Upper lobe of left lung (tissue), 4 donors: Measurements from ENCODE around the gene MITF.
"Not testable (repeated sequence)": the region's sequence is repeated elsewhere in the genome, so short reads cannot be mapped to it uniquely, and the experiment has no call there.

Experiments
- POLR2A ChIP-seq, 4 donors: fragments of 450-650 bp; IDR thresholded peaks; one replicate each; pipeline ENCODE4 v1.5.1; 2016 to 2017; ENCODE audit warnings: antibody characterized with exemption in 4 of 4, mild to moderate bottlenecking in 2 of 4
- TF ChIP-seq, protein P1 (sequence below), 6 experiments: fragments of 450-650 bp in 4 of 6; fragments of 200-600 bp in 2 of 6; sonication (generic) in 2 of 6; IDR thresholded peaks; one replicate each; pipeline ENCODE4 v1.5.1; 2016 to 2019; ENCODE audit warnings: antibody characterized with exemption in 6 of 6

DNA sequence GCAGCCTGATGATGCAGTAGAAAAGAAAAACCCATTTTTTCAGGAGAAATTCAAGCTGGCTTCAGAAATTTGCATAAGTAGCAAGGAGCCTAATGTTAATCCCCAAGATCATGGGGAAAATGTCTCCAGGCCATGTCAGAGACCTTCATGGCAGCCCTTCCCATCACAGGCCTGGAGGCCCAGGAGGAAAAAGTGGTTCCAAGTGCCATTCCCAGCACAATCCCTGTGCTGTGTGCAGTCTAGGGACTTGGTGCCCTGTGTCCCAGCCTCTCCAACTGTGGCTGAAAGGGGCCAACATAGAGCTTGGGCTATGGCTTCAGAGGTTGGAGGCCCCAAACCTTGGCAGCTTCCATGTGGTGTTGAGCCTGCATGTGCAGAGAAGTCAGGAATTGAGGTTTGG lies 170.6 kb downstream of the MITF start:
- TF ChIP-seq, protein P1, sequence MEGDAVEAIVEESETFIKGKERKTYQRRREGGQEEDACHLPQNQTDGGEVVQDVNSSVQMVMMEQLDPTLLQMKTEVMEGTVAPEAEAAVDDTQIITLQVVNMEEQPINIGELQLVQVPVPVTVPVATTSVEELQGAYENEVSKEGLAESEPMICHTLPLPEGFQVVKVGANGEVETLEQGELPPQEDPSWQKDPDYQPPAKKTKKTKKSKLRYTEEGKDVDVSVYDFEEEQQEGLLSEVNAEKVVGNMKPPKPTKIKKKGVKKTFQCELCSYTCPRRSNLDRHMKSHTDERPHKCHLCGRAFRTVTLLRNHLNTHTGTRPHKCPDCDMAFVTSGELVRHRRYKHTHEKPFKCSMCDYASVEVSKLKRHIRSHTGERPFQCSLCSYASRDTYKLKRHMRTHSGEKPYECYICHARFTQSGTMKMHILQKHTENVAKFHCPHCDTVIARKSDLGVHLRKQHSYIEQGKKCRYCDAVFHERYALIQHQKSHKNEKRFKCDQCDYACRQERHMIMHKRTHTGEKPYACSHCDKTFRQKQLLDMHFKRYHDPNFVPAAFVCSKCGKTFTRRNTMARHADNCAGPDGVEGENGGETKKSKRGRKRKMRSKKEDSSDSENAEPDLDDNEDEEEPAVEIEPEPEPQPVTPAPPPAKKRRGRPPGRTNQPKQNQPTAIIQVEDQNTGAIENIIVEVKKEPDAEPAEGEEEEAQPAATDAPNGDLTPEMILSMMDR (IDR thresholded peaks at IDR 0.05), result not testable (repeated sequence)
- TF ChIP-seq POLR2A (IDR thresholded peaks at IDR 0.05), result not testable (repeated sequence)
